GM21619 (cell line): ENCODE data around the gene SLC43A3.

ENCODE experiments used
- ATAC-seq: cut with Tn5 transposase; IDR thresholded peaks from one replicate; pipeline ENCODE4 v1.9.1; 2021; ENCODE audit not compliant: unreplicated experiment

SLC43A3 gene

DNA sequence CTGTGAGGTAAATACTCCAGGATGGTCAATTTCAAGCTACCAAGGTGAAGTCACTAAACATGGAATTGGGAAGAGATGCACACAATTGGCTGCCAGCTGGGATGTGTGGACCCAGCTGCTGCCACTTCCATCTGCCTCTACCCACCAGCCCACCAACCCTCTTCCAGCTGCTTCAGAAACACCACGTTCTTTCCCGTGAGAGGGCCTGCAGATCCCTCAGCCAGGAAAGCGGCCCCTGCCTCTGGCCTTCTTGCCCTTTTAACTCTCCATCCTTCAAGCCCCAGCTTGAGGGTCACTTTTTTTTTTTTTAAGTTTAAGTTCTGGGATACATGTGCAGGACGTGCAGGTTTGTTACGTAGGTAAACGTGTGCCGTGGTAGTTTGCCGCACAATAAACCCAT lies 65.9 kb downstream of the SLC43A3 start:
- ATAC-seq = no peak

DNA sequence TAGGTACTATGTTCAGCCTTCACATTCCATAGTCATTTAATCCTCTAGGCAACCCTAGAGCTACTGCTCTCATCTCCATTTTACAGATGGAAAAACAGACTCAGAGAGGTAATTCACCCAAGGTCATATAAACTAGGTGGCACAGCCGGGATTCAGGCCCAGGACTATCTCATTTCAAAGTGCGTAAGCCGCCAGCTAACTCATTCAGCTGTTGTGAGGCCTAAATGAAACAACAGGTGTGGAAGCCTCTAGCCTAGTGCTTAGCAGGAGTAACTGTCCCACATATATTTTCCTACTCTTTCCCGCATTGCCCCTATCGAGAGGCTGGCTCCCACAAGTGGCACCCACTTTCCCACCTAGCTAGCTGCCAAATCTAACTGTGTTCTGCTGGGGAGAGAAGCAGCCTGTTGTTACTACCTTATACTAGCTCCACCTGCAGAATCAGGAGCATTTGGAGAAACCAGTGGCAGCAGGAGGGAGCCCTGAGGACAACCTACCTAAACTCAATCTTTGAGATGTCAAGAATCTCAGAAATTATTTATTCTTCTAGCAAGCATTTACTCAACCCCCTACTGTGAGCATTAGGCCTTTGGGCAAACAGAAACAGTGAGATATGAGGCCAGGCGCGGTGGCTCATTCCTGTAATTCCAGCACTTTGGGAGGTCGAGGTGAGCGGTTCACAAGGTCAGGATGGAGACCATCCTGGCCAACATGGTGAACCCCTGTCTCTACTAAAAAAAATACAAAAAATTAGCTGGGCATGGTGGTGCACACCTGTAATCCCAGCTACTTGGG lies 66.8 kb downstream of the SLC43A3 start:
- ATAC-seq = no peak

DNA sequence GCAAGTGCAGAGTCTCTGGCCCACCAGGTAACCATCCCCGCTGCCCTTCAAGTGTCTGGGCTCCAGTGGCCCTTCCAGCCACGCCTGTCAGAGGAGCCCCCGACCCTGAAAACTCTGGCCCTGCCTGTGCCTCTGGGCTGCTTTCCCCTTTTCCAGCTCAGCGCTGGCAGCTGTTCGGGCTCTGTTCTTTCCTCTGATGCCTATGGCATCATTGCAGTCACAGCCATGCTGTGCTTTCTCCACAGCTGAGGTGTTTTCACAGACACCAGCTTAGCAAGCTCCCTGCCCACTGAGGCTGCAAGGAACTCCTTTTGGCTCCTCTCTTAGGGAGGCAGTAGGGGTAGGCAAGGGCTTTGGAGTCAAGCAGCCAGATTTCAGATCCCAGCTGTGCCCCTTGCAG lies 67.5 kb downstream of the SLC43A3 start:
- no peak for ATAC-seq

DNA sequence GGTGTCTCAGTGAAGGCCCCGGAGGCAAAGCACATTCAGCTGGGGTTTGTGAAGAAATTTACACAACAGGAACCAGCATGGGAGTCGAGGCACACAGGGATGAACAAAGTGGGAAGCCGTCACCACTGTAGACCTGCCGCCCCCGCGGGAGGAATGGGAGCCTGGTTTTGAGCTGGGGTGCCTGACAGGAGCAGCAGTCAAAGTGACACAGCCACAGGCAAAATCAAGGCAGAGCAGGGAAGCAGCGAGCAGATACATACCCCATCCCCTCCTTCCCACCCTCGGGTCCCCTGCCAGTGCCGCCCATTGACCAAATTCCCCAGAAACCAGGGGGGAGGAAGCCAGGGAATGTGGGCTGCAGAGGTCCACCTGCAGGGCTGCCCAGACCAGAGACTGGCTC lies 67.9 kb downstream of the SLC43A3 start:
- ATAC-seq = no peak

DNA sequence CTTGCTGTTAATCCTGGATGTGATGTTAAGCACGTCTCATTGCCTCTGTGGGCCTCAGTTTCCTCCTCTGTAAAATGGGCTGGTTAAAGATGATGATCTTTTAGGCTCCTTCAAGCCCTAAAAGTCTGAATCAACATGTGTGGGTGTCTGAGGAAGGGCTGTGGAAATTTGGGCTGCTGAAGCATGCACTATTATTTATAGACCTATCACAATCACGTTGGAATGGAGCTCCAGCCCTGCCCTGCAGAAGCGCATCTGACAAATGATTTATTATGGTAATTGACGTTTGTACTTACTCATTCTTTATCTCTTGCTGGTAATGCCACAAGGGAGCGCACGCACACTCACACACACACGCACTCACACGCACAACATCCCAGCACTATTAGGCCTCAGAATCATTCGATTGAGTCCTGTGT lies 68.4 kb downstream of the SLC43A3 start:
- no peak for ATAC-seq

DNA sequence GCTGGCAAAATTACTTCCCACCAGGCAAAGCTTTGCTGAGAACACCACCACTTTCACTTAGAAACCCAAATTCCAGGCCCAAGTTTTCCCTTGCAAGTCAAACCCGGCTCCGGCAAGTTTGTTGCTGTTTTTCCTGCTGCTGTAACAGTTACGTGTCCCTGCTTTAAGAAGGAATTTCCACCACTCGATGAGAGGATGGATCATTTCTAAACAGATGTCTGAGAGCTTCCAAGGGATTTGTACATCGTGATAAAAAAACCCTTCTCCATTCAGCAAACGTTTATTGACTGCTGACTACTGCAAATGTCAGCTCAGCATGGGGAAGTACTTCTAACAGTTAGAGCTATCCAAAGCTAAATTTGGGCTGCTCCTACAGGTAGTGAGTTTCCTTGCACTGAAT lies 69.1 kb downstream of the SLC43A3 start:
- ATAC-seq = no peak

DNA sequence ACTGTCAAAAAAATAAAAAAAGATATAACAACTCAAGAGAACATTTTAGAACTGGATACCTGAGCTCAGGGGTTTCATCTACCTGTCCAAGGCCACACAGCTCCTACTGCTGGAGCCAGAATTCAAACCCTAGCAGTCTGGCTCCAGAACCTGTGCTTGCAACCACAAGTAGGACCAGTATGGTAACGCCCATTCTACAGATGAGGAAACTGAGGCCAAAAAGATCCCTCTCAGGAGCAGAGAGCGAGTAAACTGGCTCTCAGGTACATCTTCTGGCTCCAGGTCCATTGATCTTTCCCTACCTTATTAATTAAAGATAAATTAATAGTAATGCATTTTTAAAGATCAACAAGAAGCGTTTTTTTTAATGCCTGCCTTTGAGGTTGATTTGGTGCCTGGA lies 69.6 kb downstream of the SLC43A3 start:
- ATAC-seq = no peak
